CD4-positive, alpha-beta memory T cell (primary cell): ENCODE results near the gene CAMK2G. TPM values are rescaled to one million over a fixed set of nuclear protein-coding genes. Genes with fewer than 3 reads are reported as not detected.

Experiments
- CTCF ChIA-PET: fragments of 350-600 bp; sonication (Branson Sonifier 250); formaldehyde crosslinking; loops from one replicate; lab custom pipeline; 2021; ENCODE audit warnings: inconsistent platforms; ENCODE audit not compliant: partially characterized antibody; lab: Charles Lee
- POLR2A ChIA-PET: fragments of 350-600 bp; sonication (Branson Sonifier 250); formaldehyde crosslinking; loops from one replicate; lab custom pipeline; 2021; ENCODE audit not compliant: partially characterized antibody; lab: Charles Lee
- DNase-seq, 5 donors: peaks; one replicate each; pipeline versions ENCODE4 v3.0.0 to v3.0.0-alpha.2; 2020 to 2022; ENCODE audit warnings: mixed read lengths in 1 of 5
- H3K27ac ChIP-seq: one replicate; pipeline ENCODE4 v1.7.0; 2013; ENCODE audit warnings: low read depth, low read length
- H3K27me3 ChIP-seq: 2 replicates; pipeline ENCODE4 v1.7.0; 2013; ENCODE audit warnings: mild to moderate bottlenecking, low read length, moderate library complexity; ENCODE audit not compliant: insufficient read depth
- H3K36me3 ChIP-seq: 2 replicates; pipeline ENCODE4 v1.7.0; 2013; ENCODE audit warnings: mild to moderate bottlenecking, low read length, moderate library complexity; ENCODE audit not compliant: insufficient read depth
- H3K4me1 ChIP-seq: 2 replicates; pipeline ENCODE4 v1.7.0; 2013; ENCODE audit warnings: mild to moderate bottlenecking, low read length, moderate library complexity; ENCODE audit not compliant: insufficient read depth
- H3K4me3 ChIP-seq, 2 donors: one replicate each; pipeline ENCODE4 v1.7.0; 2013; ENCODE audit warnings: low read length in 2 of 2, mild to moderate bottlenecking in 1 of 2
- H3K9me3 ChIP-seq, 2 donors: one replicate each; pipeline ENCODE4 v1.7.0; 2013; ENCODE audit warnings: low read length in 2 of 2, control low read depth in 1 of 2; ENCODE audit not compliant: control insufficient read depth in 1 of 2
- H3K27ac Mint-ChIP-seq, 7 donors: one replicate each; pipeline ENCODE4 v1.8.0; 2020 to 2021; ENCODE audit warnings: mixed read lengths in 7 of 7, mild to moderate bottlenecking in 6 of 7, inconsistent platforms in 3 of 7, moderate library complexity in 3 of 7
- H3K27me3 Mint-ChIP-seq, 2 donors: one replicate each; pipeline ENCODE4 v1.8.0; 2020 to 2021; ENCODE audit warnings: mixed read lengths in 2 of 2
- H3K36me3 Mint-ChIP-seq, 2 donors: one replicate each; pipeline ENCODE4 v1.8.0; 2020 to 2021; ENCODE audit warnings: mixed read lengths in 2 of 2, inconsistent platforms in 1 of 2, mild to moderate bottlenecking in 1 of 2
- H3K4me1 Mint-ChIP-seq, 4 donors: one replicate each; pipeline ENCODE4 v1.8.0; 2020 to 2021; ENCODE audit warnings: mixed read lengths in 4 of 4, mild to moderate bottlenecking in 1 of 4
- H3K4me3 Mint-ChIP-seq, 8 donors: one replicate each; pipeline ENCODE4 v1.8.0; 2020 to 2021; ENCODE audit warnings: mixed read lengths in 8 of 8, mild to moderate bottlenecking in 7 of 8, moderate library complexity in 6 of 8, inconsistent platforms in 3 of 8
- H3K9me3 Mint-ChIP-seq, 8 donors: one replicate each; pipeline ENCODE4 v1.8.0; 2020 to 2021; ENCODE audit warnings: mixed read lengths in 8 of 8, mild to moderate bottlenecking in 5 of 8, inconsistent platforms in 3 of 8, moderate library complexity in 1 of 8
- intact Hi-C: fragments of 100-400 bp; cut with micrococcal nuclease; formaldehyde crosslinking; loops from one replicate; pipeline ENCODE4 v1.15.1; 2023
- polyA plus RNA-seq, 2 donors: library from polyadenylated mRNA; unstranded; fragments of 300-500 nt; fragmentation: Illumina TruSeq; gene quantifications; one replicate each; pipeline ENCODE4 v1.2.3, GENCODE V29; 2021
- total RNA-seq, 2 experiments: library from RNA; stranded (reverse); gene quantifications; one replicate each; pipeline ENCODE4 v1.2.3, GENCODE V29; 2021

The CAMK2G gene
- total and polyA plus RNA-seq, 4 experiments from 2014 or later, result 3.8 to 70.4 (median 36.0) TPM

DNA sequence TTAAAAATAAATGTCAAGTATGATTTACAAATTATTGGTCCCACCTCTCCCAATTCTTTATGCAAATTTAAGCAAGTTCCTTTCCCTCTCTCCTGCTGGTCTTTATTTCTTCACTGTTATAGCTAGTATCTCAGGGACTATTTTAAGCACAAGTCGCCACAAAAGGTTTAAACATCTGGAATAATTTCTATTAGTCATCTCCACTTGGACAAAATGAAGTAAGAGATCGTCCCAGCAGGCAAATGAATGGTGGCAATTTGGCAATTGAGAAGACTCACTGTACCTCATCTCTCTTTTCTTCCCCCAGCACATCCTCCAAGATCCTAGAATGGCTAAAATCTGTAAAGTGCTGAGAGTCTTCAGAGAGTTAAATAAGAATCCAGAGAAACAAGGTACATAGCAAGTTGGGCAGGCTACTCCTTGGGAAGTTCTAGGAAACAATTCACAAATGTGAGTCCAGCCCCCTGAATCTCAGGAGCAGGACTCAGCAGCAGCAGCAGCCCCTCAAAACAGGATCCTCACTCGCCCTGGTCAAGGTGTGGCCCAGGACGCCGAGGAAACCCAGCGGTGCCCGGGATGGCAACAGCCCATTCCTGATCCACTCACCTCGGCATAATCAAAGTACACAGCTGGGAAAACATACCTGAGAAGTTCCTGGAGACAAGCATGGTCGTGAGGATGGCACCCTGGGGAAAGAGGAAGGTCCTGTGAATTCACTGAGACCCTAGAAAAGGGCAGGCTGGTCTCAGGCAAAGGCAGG, 32.6 kb downstream of the CAMK2G start:
- peaks cover 43 to 71% of the 10 kb centered on the region in 2 donors for H3K36me3 Mint-ChIP-seq
- Histone ChIP-seq H3K27me3 (no peaks in the 10 kb centered on the region), H3K36me3 (peaks cover 69% of the 10 kb centered on the region), H3K9me3 (no peaks in the 10 kb centered on the region), H3K4me3 (no peak overlapping the region), H3K4me1 (no peaks in the 10 kb centered on the region), H3K27ac (no peak overlapping the region)
- peak overlapping the region in 3 of 7 donors; percentile 29 to 67 (median 48) for H3K27ac Mint-ChIP-seq
- no peak overlapping the region for H3K4me3 Mint-ChIP-seq
- ChIA-PET CTCF (no interaction called here), POLR2A (no interaction called here)
- intact Hi-C loops, result no loop called here
- H3K4me1 Mint-ChIP-seq, result no peaks in the 10 kb centered on the region
- no peaks in the 10 kb centered on the region for H3K9me3 Mint-ChIP-seq
- no peaks in the 10 kb centered on the region for H3K27me3 Mint-ChIP-seq
- no peak for DNase-seq

- Mint-ChIP-seq H3K4me1 (no peaks in the 10 kb centered on the region), H3K27ac (peak overlapping the region in 1 of 7 donors; percentile 56), H3K27me3 (no peaks in the 10 kb centered on the region), H3K4me3 (no peak overlapping the region), H3K36me3 (peaks cover 39 to 70% of the 10 kb centered on the region in 2 donors), H3K9me3 (no peaks in the 10 kb centered on the region)
- peaks cover 69% of the 10 kb centered on the region for H3K36me3 ChIP-seq
- H3K4me1 ChIP-seq, result no peaks in the 10 kb centered on the region
- H3K27me3 ChIP-seq, result no peaks in the 10 kb centered on the region
- H3K27ac ChIP-seq, result no peak overlapping the region
- DNase-seq, result no peak
- ChIA-PET CTCF (interaction anchor here (1.8 kb wide), 1 partner anchor 38 kb away, joined by 8 read pairs; no protein-coding TSS in a partner anchor), POLR2A (no interaction called here)
- intact Hi-C loops, result no loop called here
- H3K4me3 ChIP-seq, result no peak overlapping the region
- H3K9me3 ChIP-seq, result no peaks in the 10 kb centered on the region
These were observed 33.3 kb downstream of the CAMK2G start for GRCh38 chr10:73841061-73841421.

DNA sequence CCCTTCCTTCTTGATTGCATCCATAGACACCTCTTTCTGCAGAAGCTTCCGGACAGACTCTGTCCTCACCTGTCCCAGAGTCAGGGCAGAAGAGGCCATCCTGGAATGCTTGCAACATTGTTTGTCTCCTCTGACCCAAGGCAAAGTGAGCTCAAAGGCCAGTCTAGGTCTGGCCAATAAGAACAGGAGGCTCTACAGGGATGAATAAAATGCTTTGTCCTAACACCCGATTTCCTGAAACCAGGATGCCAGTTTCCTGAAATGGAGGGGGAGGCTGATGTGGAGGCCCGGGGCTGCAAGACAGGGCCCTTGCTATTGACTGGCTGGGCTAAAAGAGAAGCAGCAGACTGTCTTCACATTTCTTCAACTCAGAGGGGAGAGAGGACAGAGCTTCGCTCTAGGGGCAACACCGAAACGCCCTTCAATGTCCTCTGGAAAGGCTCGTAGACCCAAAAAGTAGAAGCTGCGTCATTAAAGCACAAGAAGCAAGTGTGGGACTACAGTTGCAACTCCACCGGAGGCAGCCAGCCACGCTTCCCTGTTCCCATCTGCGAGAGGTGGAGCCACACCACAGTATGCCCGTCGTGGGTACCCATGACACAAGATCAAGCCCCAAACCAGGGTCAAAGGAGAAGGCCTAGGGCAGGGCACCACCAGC, 33.8 kb downstream of the CAMK2G start:
- CTCF ChIA-PET, result interaction anchor here (1.0 to 1.8 kb wide), 3 partner anchors 9 to 46 kb away, joined by 3 to 8 read pairs (median 4); no protein-coding TSS in a partner anchor
- H3K4me1 ChIP-seq, result no peaks in the 10 kb centered on the region
- Mint-ChIP-seq H3K4me1 (no peaks in the 10 kb centered on the region), H3K36me3 (peaks cover 35 to 71% of the 10 kb centered on the region in 2 donors), H3K27me3 (no peaks in the 10 kb centered on the region), H3K4me3 (no peak overlapping the region), H3K9me3 (no peaks in the 10 kb centered on the region), H3K27ac (peak overlapping the region in 1 of 7 donors; percentile 56)
- H3K4me3 ChIP-seq, result no peak overlapping the region
- H3K27ac ChIP-seq, result no peak overlapping the region
- H3K36me3 ChIP-seq, result peaks cover 69% of the 10 kb centered on the region
- no peaks in the 10 kb centered on the region for H3K9me3 ChIP-seq
- POLR2A ChIA-PET, result no interaction called here
- H3K27me3 ChIP-seq, result no peaks in the 10 kb centered on the region
- intact Hi-C loops, result no loop called here
- DNase-seq, result no peak

- intact Hi-C loops, result no loop called here
- H3K27ac Mint-ChIP-seq, result no peak overlapping the region
- no peak overlapping the region for H3K27ac ChIP-seq
- no peak overlapping the region for H3K4me3 ChIP-seq
- H3K4me1 Mint-ChIP-seq, result no peaks in the 10 kb centered on the region
- DNase-seq, result no peak
- no peaks in the 10 kb centered on the region for H3K4me1 ChIP-seq
- H3K9me3 ChIP-seq, result no peaks in the 10 kb centered on the region
- peaks cover 34 to 72% of the 10 kb centered on the region in 2 donors for H3K36me3 Mint-ChIP-seq
- POLR2A ChIA-PET, result no interaction called here
- H3K27me3 Mint-ChIP-seq, result no peaks in the 10 kb centered on the region
- no peaks in the 10 kb centered on the region for H3K27me3 ChIP-seq
- CTCF ChIA-PET, result interaction anchor here (1.0 to 1.8 kb wide), 3 partner anchors 10 to 46 kb away, joined by 3 to 8 read pairs (median 4); no protein-coding TSS in a partner anchor
- peaks cover 69% of the 10 kb centered on the region for H3K36me3 ChIP-seq
- no peaks in the 10 kb centered on the region for H3K9me3 Mint-ChIP-seq
- no peak overlapping the region for H3K4me3 Mint-ChIP-seq
These were observed 34.3 kb downstream of the CAMK2G start for GRCh38 chr10:73840056-73840402.

- Mint-ChIP-seq H3K36me3 (peaks cover 40 to 73% of the 10 kb centered on the region in 2 donors), H3K9me3 (no peaks in the 10 kb centered on the region), H3K4me3 (no peak overlapping the region), H3K27me3 (no peaks in the 10 kb centered on the region), H3K27ac (no peak overlapping the region), H3K4me1 (no peaks in the 10 kb centered on the region)
- Histone ChIP-seq H3K4me1 (no peaks in the 10 kb centered on the region), H3K36me3 (peaks cover 69% of the 10 kb centered on the region), H3K27ac (no peak overlapping the region), H3K4me3 (no peak overlapping the region), H3K9me3 (no peaks in the 10 kb centered on the region), H3K27me3 (no peaks in the 10 kb centered on the region)
- intact Hi-C loops, result no loop called here
- no peak for DNase-seq
- CTCF ChIA-PET, result interaction anchor here (1.0 to 3.8 kb wide), 5 partner anchors 10 to 47 kb away, joined by 3 to 20 read pairs (median 7); no protein-coding TSS in a partner anchor
- POLR2A ChIA-PET, result interaction anchor here (1.0 kb wide), 1 partner anchor 35 kb away, joined by 3 read pairs; the partner anchor contains the start of gene CAMK2G
These were observed 34.9 kb downstream of the CAMK2G start for GRCh38 chr10:73839276-73839966.

GRCh38 chr10:73838827-73839226, 35.5 kb downstream of the CAMK2G start:
- H3K9me3 Mint-ChIP-seq, result no peaks in the 10 kb centered on the region
- no peaks in the 10 kb centered on the region for H3K27me3 Mint-ChIP-seq
- POLR2A ChIA-PET, result interaction anchor here (1.0 kb wide), 1 partner anchor 36 kb away, joined by 3 read pairs; the partner anchor contains the start of gene CAMK2G
- H3K27me3 ChIP-seq, result no peaks in the 10 kb centered on the region
- no peak overlapping the region for H3K4me3 Mint-ChIP-seq
- H3K27ac Mint-ChIP-seq, result peak overlapping the region in 3 of 7 donors; percentile 37 to 58 (median 46)
- no peaks in the 10 kb centered on the region for H3K4me1 Mint-ChIP-seq
- intact Hi-C loops, result no loop called here
- peaks cover 42 to 75% of the 10 kb centered on the region in 2 donors for H3K36me3 Mint-ChIP-seq
- no peaks in the 10 kb centered on the region for H3K4me1 ChIP-seq
- peaks cover 69% of the 10 kb centered on the region for H3K36me3 ChIP-seq
- H3K4me3 ChIP-seq, result no peak overlapping the region
- DNase-seq, result no peak
- CTCF ChIA-PET, result interaction anchor here (1.0 to 3.8 kb wide), 4 partner anchors 10 to 97 kb away, joined by 3 to 20 read pairs (median 5); no protein-coding TSS in a partner anchor
- H3K9me3 ChIP-seq, result no peaks in the 10 kb centered on the region
- no peak overlapping the region for H3K27ac ChIP-seq
